Measurements from ENCODE around the gene HMGCS1.

Gene HMGCS1

DNA sequence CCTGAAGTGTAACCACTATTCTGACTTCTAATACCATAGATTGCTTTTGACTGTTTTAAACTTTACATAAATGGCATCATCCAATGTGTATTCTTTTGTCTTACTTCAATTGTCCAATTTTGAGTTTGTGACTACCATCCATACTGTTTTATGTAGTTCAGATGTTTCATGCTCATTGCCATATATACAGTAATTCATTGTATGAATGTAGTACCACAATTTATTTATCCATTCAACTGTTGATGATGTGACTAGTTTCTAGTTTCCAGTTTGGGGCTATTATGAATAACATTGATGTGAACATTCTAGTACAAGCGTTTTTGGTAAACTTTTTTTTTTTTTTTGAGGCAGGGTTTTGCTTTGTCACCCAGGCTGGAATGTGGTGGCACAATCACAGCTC, 55.1 kb downstream of the HMGCS1 start:
- TF ChIP-seq, protein P1, sequence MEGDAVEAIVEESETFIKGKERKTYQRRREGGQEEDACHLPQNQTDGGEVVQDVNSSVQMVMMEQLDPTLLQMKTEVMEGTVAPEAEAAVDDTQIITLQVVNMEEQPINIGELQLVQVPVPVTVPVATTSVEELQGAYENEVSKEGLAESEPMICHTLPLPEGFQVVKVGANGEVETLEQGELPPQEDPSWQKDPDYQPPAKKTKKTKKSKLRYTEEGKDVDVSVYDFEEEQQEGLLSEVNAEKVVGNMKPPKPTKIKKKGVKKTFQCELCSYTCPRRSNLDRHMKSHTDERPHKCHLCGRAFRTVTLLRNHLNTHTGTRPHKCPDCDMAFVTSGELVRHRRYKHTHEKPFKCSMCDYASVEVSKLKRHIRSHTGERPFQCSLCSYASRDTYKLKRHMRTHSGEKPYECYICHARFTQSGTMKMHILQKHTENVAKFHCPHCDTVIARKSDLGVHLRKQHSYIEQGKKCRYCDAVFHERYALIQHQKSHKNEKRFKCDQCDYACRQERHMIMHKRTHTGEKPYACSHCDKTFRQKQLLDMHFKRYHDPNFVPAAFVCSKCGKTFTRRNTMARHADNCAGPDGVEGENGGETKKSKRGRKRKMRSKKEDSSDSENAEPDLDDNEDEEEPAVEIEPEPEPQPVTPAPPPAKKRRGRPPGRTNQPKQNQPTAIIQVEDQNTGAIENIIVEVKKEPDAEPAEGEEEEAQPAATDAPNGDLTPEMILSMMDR (IDR thresholded peaks at IDR 0.05; ENCODE audit: low read depth, low read length) = no peak
- no peak overlapping the region for H3K4me3 ChIP-seq (ENCODE audit: low read depth, low read length)

DNA sequence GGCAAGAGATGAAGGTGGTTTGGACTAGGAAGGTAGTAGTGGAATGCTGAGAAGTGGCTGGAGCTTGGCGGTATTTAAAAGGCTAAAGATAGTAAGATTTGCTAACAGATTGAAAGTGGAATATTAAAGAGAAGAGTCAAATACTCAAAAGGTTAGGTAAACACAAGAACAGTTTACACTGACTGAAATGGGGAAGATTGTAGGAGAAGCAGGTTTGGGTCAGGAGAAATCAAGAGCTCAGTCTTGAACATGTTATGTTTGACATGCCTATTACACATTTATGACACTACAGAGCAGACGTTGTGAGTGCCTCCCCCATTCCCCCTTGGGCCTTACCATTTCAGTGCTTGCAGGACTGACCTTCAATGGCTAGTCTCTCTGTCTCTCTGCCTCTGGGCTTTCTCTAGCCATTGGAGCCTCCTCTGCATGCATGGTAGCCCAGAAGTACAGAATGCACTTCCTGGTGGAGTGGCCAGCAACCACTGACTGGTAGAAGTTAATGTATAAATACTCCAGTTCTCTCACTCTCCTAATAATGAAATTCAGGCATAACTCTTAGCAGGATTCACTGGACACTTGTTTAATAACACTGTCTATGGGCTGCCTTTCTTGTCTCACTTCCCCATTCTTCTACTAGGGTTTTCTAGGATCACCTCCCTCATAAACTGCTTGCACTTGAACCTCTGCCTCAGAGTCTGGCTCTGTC, 56.8 kb downstream of the HMGCS1 start:
- H3K4me3 ChIP-seq (ENCODE audit: low read depth, low read length) = no peak overlapping the region
- TF ChIP-seq, protein P1 (IDR thresholded peaks at IDR 0.05; ENCODE audit: low read depth, low read length) = no peak

DNA sequence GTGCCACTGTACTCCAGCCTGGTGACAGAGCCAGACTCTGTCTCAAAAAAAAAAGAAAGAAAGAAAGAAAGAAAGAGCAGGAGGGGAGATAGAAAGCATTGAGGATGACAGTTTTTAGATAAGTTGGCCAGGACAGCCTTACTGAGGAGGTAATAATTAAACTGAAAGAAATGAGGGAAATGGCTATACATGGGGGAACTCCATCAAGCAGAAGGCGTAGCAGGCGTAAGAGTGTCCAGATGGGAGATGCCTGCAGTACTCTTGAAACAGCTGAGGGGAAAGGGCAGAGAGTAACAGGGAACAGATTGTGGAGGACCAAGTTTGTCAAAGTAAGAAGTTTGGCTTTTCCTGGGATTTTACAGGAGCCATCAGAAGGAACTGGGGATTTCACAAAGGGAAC, 57.5 kb downstream of the HMGCS1 start:
- TF ChIP-seq, protein P1 (IDR thresholded peaks at IDR 0.05; ENCODE audit: low read depth, low read length) = no peak
- no peak overlapping the region for H3K4me3 ChIP-seq (ENCODE audit: low read depth, low read length)

DNA sequence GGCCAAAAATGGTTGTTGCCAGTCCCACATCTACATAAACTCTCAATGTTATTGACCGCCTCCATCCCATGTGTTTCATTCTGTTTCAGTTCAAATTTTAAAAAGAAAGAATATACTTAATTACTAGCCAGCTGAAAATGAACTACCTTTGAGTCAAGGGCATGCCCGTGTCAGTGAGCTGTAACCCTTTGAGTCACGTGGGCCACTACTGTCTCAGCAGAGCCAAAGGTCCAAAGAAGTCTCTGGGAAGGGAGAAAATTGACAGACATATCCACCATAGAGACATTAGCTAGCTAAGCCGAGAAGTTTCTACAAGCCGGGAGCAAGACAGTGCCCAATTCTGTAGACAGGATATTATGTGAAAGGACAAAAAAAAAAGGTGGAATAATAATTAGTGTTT, 61.5 kb downstream of the HMGCS1 start:
- TF ChIP-seq, protein P1 (IDR thresholded peaks at IDR 0.05; ENCODE audit: low read depth, low read length) = no peak
- H3K4me3 ChIP-seq (ENCODE audit: low read depth, low read length) = no peak overlapping the region

DNA sequence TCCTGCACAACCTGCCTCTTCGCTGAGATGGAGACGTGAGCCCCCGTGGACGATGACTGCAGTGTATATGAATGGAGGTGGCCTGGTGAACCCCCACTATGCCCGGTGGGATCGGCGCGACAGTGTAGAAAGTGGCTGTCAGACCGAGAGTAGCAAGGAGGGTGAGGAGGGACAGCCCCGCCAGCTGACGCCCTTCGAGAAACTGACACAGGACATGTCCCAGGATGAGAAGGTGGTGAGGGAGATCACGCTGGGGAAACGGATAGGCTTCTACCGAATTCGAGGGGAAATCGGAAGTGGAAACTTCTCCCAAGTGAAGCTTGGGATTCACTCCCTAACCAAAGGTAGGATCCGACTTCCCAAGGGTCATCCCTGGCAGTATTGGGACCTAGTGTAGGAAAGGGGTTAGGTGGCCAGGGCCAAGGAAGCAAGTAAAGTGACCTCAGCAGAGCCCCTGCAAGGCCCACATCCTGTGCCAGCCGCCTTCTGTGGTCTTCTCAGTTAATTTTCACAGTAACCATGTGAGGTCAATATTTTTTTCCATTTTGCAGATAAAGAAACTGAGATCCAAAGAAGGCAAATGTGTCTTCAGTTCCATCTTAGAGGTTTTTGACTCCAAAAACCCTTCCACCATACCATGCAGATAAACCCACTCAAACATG, 67.4 kb downstream of the HMGCS1 start:
- H3K4me3 ChIP-seq (ENCODE audit: low read depth, low read length) = no peak overlapping the region
- TF ChIP-seq, protein P1 (IDR thresholded peaks at IDR 0.05; ENCODE audit: low read depth, low read length) = no peak

DNA sequence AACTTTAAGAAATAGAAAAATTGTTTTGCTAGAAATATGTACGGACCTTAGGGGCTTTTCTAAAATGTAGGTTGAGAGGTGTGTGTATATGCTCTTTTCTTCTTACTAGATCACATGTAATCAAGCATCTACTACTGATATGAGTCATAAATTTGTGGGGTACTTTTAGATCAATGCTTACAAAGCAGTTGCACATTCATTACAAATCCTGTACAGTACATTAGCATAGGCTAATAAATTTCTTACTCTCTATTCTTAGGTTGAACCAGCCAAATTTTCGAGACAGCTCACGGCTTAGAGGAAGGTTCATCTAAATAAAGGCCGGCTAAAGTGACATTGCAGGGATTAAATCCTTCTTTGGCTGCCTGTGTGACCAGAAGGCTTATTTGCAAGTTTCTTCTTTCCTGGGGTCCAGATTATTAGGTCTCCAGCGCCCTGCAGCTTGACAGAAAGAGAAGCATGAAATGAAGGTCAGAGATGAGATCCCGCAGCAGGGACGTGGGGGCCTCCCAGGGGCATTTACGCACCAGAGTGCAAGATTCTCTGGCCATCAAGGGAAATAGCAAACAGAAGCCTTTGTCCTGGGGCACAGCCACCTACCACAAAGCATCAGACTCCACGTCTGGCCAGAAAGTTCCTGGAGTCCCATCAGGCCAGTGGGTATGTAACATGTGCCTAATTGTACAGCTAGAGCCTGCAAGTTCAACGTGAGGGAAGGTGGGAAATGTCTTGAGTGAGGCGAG, 68.2 kb downstream of the HMGCS1 start:
- no peak overlapping the region for H3K4me3 ChIP-seq (ENCODE audit: low read depth, low read length)
- TF ChIP-seq, protein P1 (IDR thresholded peaks at IDR 0.05; ENCODE audit: low read depth, low read length) = no peak

DNA sequence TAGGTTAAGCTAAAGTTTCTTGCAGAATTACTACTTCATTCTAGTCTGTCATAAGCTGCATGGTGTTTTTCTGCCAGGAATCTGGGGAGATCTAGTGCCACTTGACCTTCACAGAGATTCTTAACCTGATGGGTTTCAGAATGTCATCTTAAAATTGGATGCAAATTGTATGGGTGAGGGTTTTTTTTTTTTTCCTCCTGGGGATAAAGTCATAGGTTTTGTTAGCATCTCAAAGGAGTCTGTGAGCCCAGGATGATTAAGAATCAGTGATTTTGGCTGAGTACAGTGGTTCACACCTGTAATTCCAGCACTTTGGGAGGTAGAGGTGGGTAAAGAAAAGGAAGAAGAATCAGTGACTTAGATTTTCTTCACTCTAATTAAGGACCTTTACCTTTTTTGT, 69.9 kb downstream of the HMGCS1 start:
- TF ChIP-seq, protein P1 (IDR thresholded peaks at IDR 0.05; ENCODE audit: low read depth, low read length) = no peak
- H3K4me3 ChIP-seq (ENCODE audit: low read depth, low read length) = no peak overlapping the region
